T-cell (primary cell): ENCODE results near the gene SH2D7. TPM values are rescaled to one million over a fixed set of nuclear protein-coding genes. Genes with fewer than 3 reads are reported as not detected.

Experiments used
- ATAC-seq, 4 experiments: fragments of 200-7000 bp in 3 of 4; fragments of 150-1000 bp in 1 of 4; cut with Tn5 transposase; replicated peaks in 1 of 4; 1 replicate in 3 of 4; 2 replicates in 1 of 4; pipeline ENCODE4 v1.10.0; 2021; ENCODE audit warnings: moderate library complexity in 3 of 4, mild to moderate bottlenecking in 2 of 4, moderate number of reproducible peaks in 1 of 4
- CTCF ChIA-PET, 2 donors: fragments of 300-600 bp; sonication (Branson Sonifier 250); formaldehyde crosslinking; loops; one replicate each; lab custom pipeline; 2022; ENCODE audit warnings: antibody characterized with exemption in 2 of 2; lab: Charles Lee
- POLR2A ChIA-PET, 2 donors: fragments of 300-600 bp; sonication (Branson Sonifier 250); formaldehyde crosslinking; loops; one replicate each; lab custom pipeline; 2022; ENCODE audit warnings: antibody characterized with exemption in 2 of 2; lab: Charles Lee
- DNase-seq, 35 experiments: peaks; one replicate each; pipeline versions ENCODE4 v3.0.0 to v3.0.0-alpha.2; 2013 to 2023
- H3K27ac ChIP-seq: one replicate; pipeline ENCODE4 v1.5.1; 2013; ENCODE audit warnings: low read length
- H3K27me3 ChIP-seq, 2 experiments: replicated peaks in 1 of 2; 1 replicate in 1 of 2; 2 replicates in 1 of 2; pipeline versions ENCODE4 v1.6.1 to v1.7.0; 2013; ENCODE audit warnings: low read length in 1 of 2, mixed read lengths in 1 of 2; ENCODE audit not compliant: control insufficient read depth in 2 of 2, insufficient read depth in 2 of 2; ENCODE audit errors: extremely low read depth in 1 of 2
- H3K36me3 ChIP-seq, 2 donors: 1 replicate in 1 of 2; 2 replicates in 1 of 2; pipeline versions ENCODE4 v1.6.1 to v1.7.0; 2013; ENCODE audit warnings: low read length in 1 of 2; ENCODE audit not compliant: control insufficient read depth in 2 of 2, insufficient read depth in 1 of 2; ENCODE audit errors: extremely low read depth in 1 of 2
- H3K4me1 ChIP-seq, 2 experiments: 1 replicate in 1 of 2; 2 replicates in 1 of 2; pipeline versions ENCODE4 v1.6.1 to v1.7.0; 2013; ENCODE audit warnings: low read length in 2 of 2, mixed read lengths in 1 of 2; ENCODE audit not compliant: insufficient read depth in 2 of 2, control insufficient read depth in 1 of 2; ENCODE audit errors: extremely low read depth in 1 of 2
- H3K4me3 ChIP-seq, 2 donors: 1 replicate in 1 of 2; 2 replicates in 1 of 2; pipeline versions ENCODE4 v1.5.1 to v1.7.0; 2013; ENCODE audit warnings: mild to moderate bottlenecking in 2 of 2, low read length in 1 of 2, moderate library complexity in 1 of 2; ENCODE audit not compliant: control insufficient read depth in 1 of 2; ENCODE audit errors: extremely low read depth in 1 of 2
- H3K9me3 ChIP-seq: 2 replicates; pipeline ENCODE4 v1.7.0; 2013
- H3K27ac Mint-ChIP-seq, 2 donors: one replicate each; pipeline ENCODE4 v1.8.0; 2020 to 2021; ENCODE audit warnings: mild to moderate bottlenecking in 2 of 2, mixed read lengths in 2 of 2
- H3K27me3 Mint-ChIP-seq, 2 donors: one replicate each; pipeline ENCODE4 v1.8.0; 2021 to 2022; ENCODE audit warnings: mixed read lengths in 2 of 2
- H3K36me3 Mint-ChIP-seq: one replicate; pipeline ENCODE4 v1.8.0; 2021; ENCODE audit warnings: mixed read lengths
- H3K4me1 Mint-ChIP-seq, 3 donors: one replicate each; pipeline ENCODE4 v1.8.0; 2020 to 2022; ENCODE audit warnings: mixed read lengths in 3 of 3, mild to moderate bottlenecking in 1 of 3
- H3K4me3 Mint-ChIP-seq, 3 donors: one replicate each; pipeline ENCODE4 v1.8.0; 2020 to 2022; ENCODE audit warnings: mild to moderate bottlenecking in 3 of 3, mixed read lengths in 3 of 3, moderate library complexity in 3 of 3
- H3K9me3 Mint-ChIP-seq, 3 donors: one replicate each; pipeline ENCODE4 v1.8.0; 2020 to 2022; ENCODE audit warnings: mixed read lengths in 3 of 3
- WGBS: methylation state at CpG from one replicate; pipeline ENCODE4 v1.1.5; 2013; ENCODE audit warnings: missing lambda C conversion rate; ENCODE audit not compliant: insufficient coverage; 5-methylcytosine and 5-hydroxymethylcytosine counted together
- total RNA-seq, 35 experiments: library from RNA in 6 of 35; stranded (reverse) in 6 of 35; fragments of 120-200 nt in 1 of 35; gene quantifications; one replicate each; pipeline versions ENCODE4 v1.2.1 to v1.2.4 and lab custom pipeline; 2013 to 2026

SH2D7 gene
- total RNA-seq, 5 donors from 2014 or later (not counting 1 experiment from before 2014, with no cell fraction given), result not detected

GRCh38 chr15:78108300-78109084 lies 16.1 kb downstream of the SH2D7 start:
- ATAC-seq (peak; percentile 77 to 88 (median 82)), DNase-seq (peak; percentile 71 to 91 (median 82))
- H3K9me3 ChIP-seq, result no peaks in the 10 kb centered on the region
- Mint-ChIP-seq H3K27ac (no peak overlapping the region), H3K9me3 (no peaks in the 10 kb centered on the region), H3K36me3 (no peaks in the 10 kb centered on the region), H3K4me1 (peaks cover 30 to 45% (median 33%) of the 10 kb centered on the region in 3 donors), H3K27me3 (no peaks in the 10 kb centered on the region), H3K4me3 (no peak overlapping the region)
- POLR2A ChIA-PET, result interaction anchor here (0.6 to 0.7 kb wide), 2 partner anchors 25 to 59 kb away, joined by 3 to 5 read pairs; no protein-coding TSS in a partner anchor
- H3K27me3 ChIP-seq, result peaks cover 0 to 3% of the 10 kb centered on the region in 2 experiments
- H3K4me1 ChIP-seq, result peaks cover 11 to 37% of the 10 kb centered on the region in 2 experiments
- 35% methylated on average over 11 of the region's 11 CpGs for WGBS
- H3K36me3 ChIP-seq, result no peaks in the 10 kb centered on the region
- no peak overlapping the region for H3K4me3 ChIP-seq
- no peak overlapping the region for H3K27ac ChIP-seq
- CTCF ChIA-PET, result interaction anchor here (0.6 to 5.0 kb wide), 39 partner anchors 8 to 883 kb away, joined by 3 to 40 read pairs (median 4); partner anchors contain the start of genes CIB2 (in 1 of the 2) and TBC1D2B (in 1 of the 2)

- 91% methylated on average over 9 of the region's 12 CpGs for WGBS
- CTCF ChIA-PET, result interaction anchor here (0.6 to 5.0 kb wide), 28 partner anchors 8 to 883 kb away, joined by 3 to 40 read pairs (median 6); partner anchors contain the start of gene TBC1D2B (in 1 of the 2)
- POLR2A ChIA-PET, result no interaction called here
These were observed 16.8 kb downstream of the SH2D7 start for GRCh38 chr15:78109156-78109555.

GRCh38 chr15:78110096-78110495 lies 17.7 kb downstream of the SH2D7 start:
- POLR2A ChIA-PET, result no interaction called here
- Histone ChIP-seq H3K4me1 (peaks cover 0 to 21% of the 10 kb centered on the region in 2 experiments), H3K4me3 (no peak overlapping the region), H3K27ac (no peak overlapping the region), H3K9me3 (no peaks in the 10 kb centered on the region), H3K27me3 (peaks cover 0 to 3% of the 10 kb centered on the region in 2 experiments), H3K36me3 (no peaks in the 10 kb centered on the region)
- no peak for ATAC-seq
- CTCF ChIA-PET, result interaction anchor here (1.0 to 5.0 kb wide), 7 partner anchors 62 to 151 kb away, joined by 4 to 40 read pairs (median 16); no protein-coding TSS in a partner anchor
- Mint-ChIP-seq H3K27me3 (no peaks in the 10 kb centered on the region), H3K4me3 (no peak overlapping the region), H3K27ac (no peak overlapping the region), H3K4me1 (peaks cover 14 to 29% (median 19%) of the 10 kb centered on the region in 3 donors), H3K9me3 (no peaks in the 10 kb centered on the region), H3K36me3 (no peaks in the 10 kb centered on the region)
- no peak for DNase-seq
- WGBS, result 90% methylated on average over 6 of the region's 6 CpGs

More at GRCh38 chr15:78109156-78109555, 16.8 kb downstream of the SH2D7 start:
- Mint-ChIP-seq H3K9me3 (no peaks in the 10 kb centered on the region), H3K27ac (no peak overlapping the region), H3K4me1 (peaks cover 24 to 38% (median 28%) of the 10 kb centered on the region in 3 donors), H3K36me3 (no peaks in the 10 kb centered on the region), H3K4me3 (no peak overlapping the region), H3K27me3 (no peaks in the 10 kb centered on the region)
- Histone ChIP-seq H3K4me3 (no peak overlapping the region), H3K27me3 (peaks cover 0 to 3% of the 10 kb centered on the region in 2 experiments), H3K9me3 (no peaks in the 10 kb centered on the region), H3K36me3 (no peaks in the 10 kb centered on the region), H3K27ac (no peak overlapping the region), H3K4me1 (peaks cover 4 to 31% of the 10 kb centered on the region in 2 experiments)
- DNase-seq, result no peak
- ATAC-seq, result no peak

- Mint-ChIP-seq H3K4me3 (no peak overlapping the region), H3K27ac (no peak overlapping the region), H3K9me3 (no peaks in the 10 kb centered on the region), H3K27me3 (no peaks in the 10 kb centered on the region), H3K4me1 (peaks cover 5 to 20% (median 10%) of the 10 kb centered on the region in 3 donors), H3K36me3 (no peaks in the 10 kb centered on the region)
- ChIA-PET CTCF (interaction anchor here in 1 of 2 donors (1.4 to 5.0 kb wide), 3 partner anchors 111 to 145 kb away, joined by 3 to 40 read pairs (median 39); no protein-coding TSS in a partner anchor), POLR2A (no interaction called here)
- H3K27ac ChIP-seq, result no peak overlapping the region
- H3K4me3 ChIP-seq, result no peak overlapping the region
- no peaks in the 10 kb centered on the region for H3K36me3 ChIP-seq
- ATAC-seq (no peak), DNase-seq (no peak)
- peaks cover 0 to 12% of the 10 kb centered on the region in 2 experiments for H3K4me1 ChIP-seq
- no peaks in the 10 kb centered on the region for H3K9me3 ChIP-seq
- WGBS, result 93% methylated on average over 9 of the region's 10 CpGs
- H3K27me3 ChIP-seq, result peaks cover 0 to 3% of the 10 kb centered on the region in 2 experiments
These were observed 18.6 kb downstream of the SH2D7 start for GRCh38 chr15:78110916-78111475.

- peaks cover 0 to 3% of the 10 kb centered on the region in 2 experiments for H3K27me3 ChIP-seq
- H3K36me3 Mint-ChIP-seq, result no peaks in the 10 kb centered on the region
- ATAC-seq (no peak), DNase-seq (no peak)
- H3K4me3 Mint-ChIP-seq, result no peak overlapping the region
- H3K27ac ChIP-seq, result no peak overlapping the region
- H3K4me1 ChIP-seq, result peaks cover 0 to 6% of the 10 kb centered on the region in 2 experiments
- no peak overlapping the region for H3K4me3 ChIP-seq
- POLR2A ChIA-PET, result no interaction called here
- no peaks in the 10 kb centered on the region for H3K36me3 ChIP-seq
- no peaks in the 10 kb centered on the region for H3K9me3 Mint-ChIP-seq
- CTCF ChIA-PET, result interaction anchor here in 1 of 2 donors (0.9 to 5.0 kb wide), 5 partner anchors 78 to 146 kb away, joined by 3 to 40 read pairs (median 31); no protein-coding TSS in a partner anchor
- H3K27ac Mint-ChIP-seq, result no peak overlapping the region
- H3K4me1 Mint-ChIP-seq, result peaks cover 2 to 12% (median 7%) of the 10 kb centered on the region in 3 donors
- 80% methylated on average over 2 of the region's 3 CpGs for WGBS
- no peaks in the 10 kb centered on the region for H3K27me3 Mint-ChIP-seq
- H3K9me3 ChIP-seq, result no peaks in the 10 kb centered on the region
These were observed 19.4 kb downstream of the SH2D7 start for GRCh38 chr15:78111788-78112187.

- POLR2A ChIA-PET, result interaction anchor here in 1 of 2 donors (0.6 to 1.1 kb wide), 2 partner anchors 145 to 149 kb away, joined by 3 read pairs; no protein-coding TSS in a partner anchor
- H3K36me3 ChIP-seq, result no peaks in the 10 kb centered on the region
- H3K27ac Mint-ChIP-seq, result no peak overlapping the region
These were observed 20.2 kb downstream of the SH2D7 start for GRCh38 chr15:78112551-78112950.

More at GRCh38 chr15:78112551-78112950, 20.2 kb downstream of the SH2D7 start:
- no peak for DNase-seq
- Mint-ChIP-seq H3K4me1 (peaks cover 2 to 8% (median 7%) of the 10 kb centered on the region in 3 donors), H3K36me3 (no peaks in the 10 kb centered on the region), H3K9me3 (no peaks in the 10 kb centered on the region), H3K27me3 (no peaks in the 10 kb centered on the region), H3K4me3 (no peak overlapping the region)
- WGBS, result 88% methylated on average over 2 of the region's 3 CpGs
- H3K4me3 ChIP-seq, result no peak overlapping the region
- H3K27ac ChIP-seq, result no peak overlapping the region
- peaks cover 0 to 6% of the 10 kb centered on the region in 2 experiments for H3K4me1 ChIP-seq
- H3K9me3 ChIP-seq, result no peaks in the 10 kb centered on the region
- CTCF ChIA-PET, result interaction anchor here (0.5 to 5.0 kb wide), 16 partner anchors 19 to 312 kb away, joined by 3 to 40 read pairs (median 4); no protein-coding TSS in a partner anchor
- ATAC-seq, result no peak
- H3K27me3 ChIP-seq, result peaks cover 0 to 3% of the 10 kb centered on the region in 2 experiments
